RWPE2 (cell line): ENCODE results near the gene AP1AR.
"Not testable (repeated sequence)": the region's sequence is repeated elsewhere in the genome, so short reads cannot be mapped to it uniquely, and the experiment has no call there.

Experiments
- ATAC-seq: fragments of 200-7000 bp; cut with Tn5 transposase; 3 replicates; pipeline ENCODE4 v1.9.1; 2021; ENCODE audit warnings: low read depth
- DNase-seq: peaks from one replicate; pipeline ENCODE4 v3.0.0-alpha.2; 2020; ENCODE audit warnings: low spot score
- H3K27ac ChIP-seq: fragments of 450-650 bp; 2 replicates; pipeline ENCODE4 v1.5.1; 2017; ENCODE audit warnings: mild to moderate bottlenecking; ENCODE audit not compliant: poor library complexity, severe bottlenecking
- H3K27me3 ChIP-seq: fragments of 250-450 bp; sonication (Bioruptor Pico); 2 replicates; pipeline ENCODE4 v1.5.1; 2021; ENCODE audit warnings: mild to moderate bottlenecking, moderate library complexity; ENCODE audit not compliant: insufficient read depth, poor library complexity, severe bottlenecking
- H3K36me3 ChIP-seq: fragments of 250-450 bp; sonication (Bioruptor Pico); 2 replicates; pipeline ENCODE4 v1.5.1; 2020; ENCODE audit warnings: low read depth, mild to moderate bottlenecking, moderate library complexity
- H3K4me1 ChIP-seq: fragments of 250-450 bp; sonication (Bioruptor Pico); 2 replicates; pipeline ENCODE4 v1.5.1; 2021; ENCODE audit warnings: mild to moderate bottlenecking, moderate library complexity; ENCODE audit not compliant: insufficient read depth, poor library complexity, severe bottlenecking
- H3K4me3 ChIP-seq: fragments of 250-450 bp; sonication (Bioruptor Pico); 2 replicates; pipeline ENCODE4 v1.5.1; 2021; ENCODE audit warnings: mild to moderate bottlenecking, moderate library complexity; ENCODE audit not compliant: severe bottlenecking
- H3K9me3 ChIP-seq: fragments of 250-450 bp; sonication (Bioruptor Pico); 2 replicates; pipeline ENCODE4 v1.5.1; 2021; ENCODE audit warnings: mild to moderate bottlenecking, moderate library complexity; ENCODE audit not compliant: severe bottlenecking
- TF ChIP-seq, protein P1 (sequence below): fragments of 450-650 bp; IDR thresholded peaks from one replicate; pipeline ENCODE4 v1.5.1; 2017; ENCODE audit warnings: mild to moderate bottlenecking, moderate library complexity; ENCODE audit not compliant: poor library complexity, severe bottlenecking

Gene AP1AR

DNA sequence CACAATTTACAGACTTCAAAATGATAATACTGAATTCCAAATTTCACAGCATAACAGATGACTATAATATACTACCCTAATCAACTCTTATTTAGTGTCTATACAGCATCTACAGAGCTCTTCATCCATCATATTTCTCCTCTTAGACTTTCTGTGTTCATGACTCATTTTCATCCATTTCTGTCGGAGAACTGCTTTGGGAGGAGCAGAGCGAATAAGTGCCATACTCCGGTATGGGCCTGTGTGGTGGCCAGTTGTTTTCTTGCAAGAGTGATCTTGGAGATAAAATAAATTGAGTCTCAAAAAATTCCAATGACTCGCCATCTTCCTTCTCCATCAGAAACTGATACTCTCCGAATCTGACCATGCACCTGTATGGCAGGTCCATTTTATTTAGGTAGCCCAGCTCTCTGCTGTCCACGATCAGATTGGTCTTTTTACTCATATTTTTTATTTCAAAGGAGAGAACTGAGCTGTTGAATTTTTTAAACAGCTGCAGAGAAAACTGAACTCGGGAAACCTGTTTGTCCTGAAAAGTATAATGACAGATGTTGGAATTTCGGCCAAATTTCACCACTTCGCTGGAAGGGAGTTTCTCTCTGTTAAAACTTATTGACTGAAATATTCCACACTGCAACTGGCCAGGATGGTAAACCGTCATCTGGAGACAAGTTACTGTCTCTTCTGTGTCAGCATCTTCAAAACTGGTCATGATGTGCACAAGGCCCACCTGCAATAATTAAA lies 46.3 kb downstream of the AP1AR start:
- H3K27me3 ChIP-seq, result no peaks in the 10 kb centered on the region
- TF ChIP-seq, protein P1, sequence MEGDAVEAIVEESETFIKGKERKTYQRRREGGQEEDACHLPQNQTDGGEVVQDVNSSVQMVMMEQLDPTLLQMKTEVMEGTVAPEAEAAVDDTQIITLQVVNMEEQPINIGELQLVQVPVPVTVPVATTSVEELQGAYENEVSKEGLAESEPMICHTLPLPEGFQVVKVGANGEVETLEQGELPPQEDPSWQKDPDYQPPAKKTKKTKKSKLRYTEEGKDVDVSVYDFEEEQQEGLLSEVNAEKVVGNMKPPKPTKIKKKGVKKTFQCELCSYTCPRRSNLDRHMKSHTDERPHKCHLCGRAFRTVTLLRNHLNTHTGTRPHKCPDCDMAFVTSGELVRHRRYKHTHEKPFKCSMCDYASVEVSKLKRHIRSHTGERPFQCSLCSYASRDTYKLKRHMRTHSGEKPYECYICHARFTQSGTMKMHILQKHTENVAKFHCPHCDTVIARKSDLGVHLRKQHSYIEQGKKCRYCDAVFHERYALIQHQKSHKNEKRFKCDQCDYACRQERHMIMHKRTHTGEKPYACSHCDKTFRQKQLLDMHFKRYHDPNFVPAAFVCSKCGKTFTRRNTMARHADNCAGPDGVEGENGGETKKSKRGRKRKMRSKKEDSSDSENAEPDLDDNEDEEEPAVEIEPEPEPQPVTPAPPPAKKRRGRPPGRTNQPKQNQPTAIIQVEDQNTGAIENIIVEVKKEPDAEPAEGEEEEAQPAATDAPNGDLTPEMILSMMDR, result no peak
- H3K4me3 ChIP-seq, result no peak overlapping the region
- H3K9me3 ChIP-seq, result no peaks in the 10 kb centered on the region
- H3K36me3 ChIP-seq, result peaks cover 19% of the 10 kb centered on the region
- no peak overlapping the region for H3K27ac ChIP-seq
- peaks cover 20% of the 10 kb centered on the region for H3K4me1 ChIP-seq
- ATAC-seq (no peak), DNase-seq (no peak)

DNA sequence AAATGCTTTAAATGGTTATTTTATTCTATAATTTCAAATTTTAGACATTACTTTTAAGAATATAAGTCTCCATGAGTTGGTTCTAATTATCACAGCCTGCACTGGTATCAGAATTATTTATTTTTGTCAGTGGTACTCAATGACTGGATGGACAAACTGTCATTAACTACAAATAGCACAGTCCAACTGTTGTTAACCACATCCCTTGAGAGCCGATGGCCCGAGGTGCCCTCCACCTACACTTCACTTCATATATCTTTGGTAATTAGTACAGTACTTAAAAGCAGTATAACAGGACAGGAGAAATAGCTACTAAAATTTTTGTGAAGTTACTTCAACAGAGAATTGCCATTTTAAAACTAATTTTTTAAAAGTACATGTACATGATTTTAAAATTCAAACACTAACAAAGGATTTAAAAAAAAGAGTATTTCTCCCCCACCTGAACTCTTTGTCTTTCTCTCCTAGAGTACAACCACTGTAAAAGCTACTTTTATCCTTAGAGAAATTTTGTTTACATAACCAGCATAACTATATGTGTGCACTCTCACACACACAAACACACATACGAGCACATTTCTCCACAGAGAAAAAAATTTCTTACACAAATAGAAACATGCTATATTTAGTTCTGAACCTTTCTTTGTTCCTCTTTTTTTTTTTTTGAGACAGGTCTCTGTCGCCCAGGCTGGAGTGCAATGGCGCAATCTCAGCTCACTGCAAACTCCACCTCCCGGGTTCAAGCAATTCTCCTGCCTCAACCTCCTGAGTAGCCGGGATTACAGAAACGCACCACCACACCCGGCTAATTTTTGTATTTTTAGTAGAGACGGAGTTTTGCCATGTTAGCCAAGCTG lies 47.7 kb downstream of the AP1AR start:
- H3K27me3 ChIP-seq, result no peaks in the 10 kb centered on the region
- no peak overlapping the region for H3K27ac ChIP-seq
- DNase-seq, result no peak
- no peaks in the 10 kb centered on the region for H3K9me3 ChIP-seq
- ATAC-seq, result no peak
- TF ChIP-seq, protein P1, result no peak
- H3K36me3 ChIP-seq, result peaks cover 19% of the 10 kb centered on the region
- H3K4me3 ChIP-seq, result no peak overlapping the region
- H3K4me1 ChIP-seq, result peaks cover 14% of the 10 kb centered on the region

DNA sequence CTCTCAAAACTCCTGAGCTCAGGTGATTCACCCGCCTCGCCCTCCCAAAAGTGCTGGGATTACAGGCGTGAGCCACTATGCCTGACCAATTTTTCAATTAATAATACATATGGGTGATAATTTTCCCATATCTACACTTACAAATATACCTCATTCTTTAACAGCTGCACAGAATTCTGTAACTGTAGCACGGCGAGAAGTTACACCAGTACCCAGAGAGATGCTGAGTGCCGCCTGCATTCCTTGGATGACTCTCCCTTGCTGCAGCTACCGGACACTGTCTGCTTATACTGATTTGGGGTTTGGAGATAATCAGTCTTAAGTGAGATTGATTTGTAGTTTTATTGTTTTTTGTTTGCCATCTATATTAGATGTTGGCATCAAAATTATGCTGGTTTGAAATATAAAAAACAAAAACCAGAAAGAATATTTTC lies 48.3 kb downstream of the AP1AR start:
- no peak for DNase-seq
- Histone ChIP-seq H3K27ac (no peak overlapping the region), H3K27me3 (no peaks in the 10 kb centered on the region), H3K9me3 (no peaks in the 10 kb centered on the region), H3K4me1 (peaks cover 14% of the 10 kb centered on the region), H3K4me3 (no peak overlapping the region), H3K36me3 (peaks cover 19% of the 10 kb centered on the region)
- TF ChIP-seq, protein P1, result no peak
- ATAC-seq, result no peak

DNA sequence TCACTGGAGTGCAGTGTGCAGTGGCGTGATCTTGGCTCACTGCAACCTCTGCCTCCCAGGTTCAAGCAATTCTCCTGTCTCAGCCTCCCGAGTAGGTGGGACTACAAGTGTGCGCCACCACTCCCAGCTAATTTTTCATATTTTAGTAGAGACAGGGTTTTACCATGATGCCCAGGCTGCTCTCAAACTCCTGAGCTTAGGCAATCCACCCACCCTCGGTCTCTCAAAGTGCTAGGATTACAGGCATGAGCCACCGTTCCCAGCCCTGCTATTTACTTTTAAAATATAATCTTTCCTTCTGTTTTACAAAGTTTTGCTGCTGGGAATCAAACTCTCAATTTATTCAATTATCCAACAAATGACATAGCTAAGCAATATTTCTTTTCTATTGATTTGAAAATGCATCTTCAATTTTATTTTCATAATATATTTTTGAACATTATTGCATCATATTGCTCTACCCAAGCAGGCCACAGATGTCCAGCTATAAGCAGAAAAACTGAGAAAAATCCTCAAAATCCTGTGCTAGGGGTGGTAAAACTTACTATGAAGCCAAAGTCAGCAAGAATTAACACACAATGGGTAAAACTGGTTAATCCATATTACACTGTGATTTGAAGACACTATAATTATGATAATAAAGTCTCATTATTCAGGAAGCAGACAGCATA lies 48.9 kb downstream of the AP1AR start:
- H3K36me3 ChIP-seq, result peaks cover 13% of the 10 kb centered on the region
- TF ChIP-seq, protein P1, result no peak
- no peak overlapping the region for H3K4me3 ChIP-seq
- DNase-seq (no peak), ATAC-seq (no peak)
- peaks cover 14% of the 10 kb centered on the region for H3K4me1 ChIP-seq
- H3K9me3 ChIP-seq, result no peaks in the 10 kb centered on the region
- no peaks in the 10 kb centered on the region for H3K27me3 ChIP-seq
- H3K27ac ChIP-seq, result no peak overlapping the region

DNA sequence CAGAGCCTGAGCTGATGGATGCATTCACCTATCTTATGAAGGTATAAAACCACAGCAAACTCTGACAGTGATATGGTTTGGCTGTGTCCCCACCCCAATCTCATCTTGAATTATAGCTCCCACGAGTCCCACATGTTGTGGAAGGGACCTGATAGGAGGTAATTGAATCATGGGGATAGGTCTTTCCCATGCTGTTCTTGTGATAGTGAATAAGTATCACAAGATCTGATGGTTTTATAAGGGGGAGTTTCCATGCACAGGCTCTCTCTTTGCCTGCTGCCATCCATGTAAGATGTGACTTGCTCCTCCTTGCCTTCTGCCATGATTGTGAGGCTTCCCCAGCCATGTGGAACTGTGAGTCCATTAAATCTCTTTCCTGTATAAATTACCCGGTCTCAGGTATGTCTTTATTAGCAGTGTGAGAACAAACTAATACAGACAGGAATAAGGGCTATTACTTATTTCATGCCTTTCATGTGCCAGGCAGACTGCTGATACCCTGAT lies 50.4 kb downstream of the AP1AR start:
- H3K27me3 ChIP-seq, H3K4me3 ChIP-seq, ATAC-seq, H3K9me3 ChIP-seq, H3K27ac ChIP-seq, DNase-seq: not testable (repeated sequence)
- H3K4me1 ChIP-seq, result peaks cover 12% of the 10 kb centered on the region
- peaks cover 13% of the 10 kb centered on the region for H3K36me3 ChIP-seq
